HG02870 (cell line): ENCODE data around the gene SPIB.
A peak's percentile ranks its signal among the peaks of the same experiment; 100 is the strongest.
"Not testable (repeated sequence)": the region's sequence is repeated elsewhere in the genome, so short reads cannot be mapped to it uniquely, and the experiment has no call there.

Experiments used
- ATAC-seq: cut with Tn5 transposase; IDR thresholded peaks from one replicate; pipeline ENCODE4 v1.9.1; 2021; ENCODE audit warnings: mild to moderate bottlenecking, moderate library complexity; ENCODE audit not compliant: unreplicated experiment

The SPIB gene

DNA sequence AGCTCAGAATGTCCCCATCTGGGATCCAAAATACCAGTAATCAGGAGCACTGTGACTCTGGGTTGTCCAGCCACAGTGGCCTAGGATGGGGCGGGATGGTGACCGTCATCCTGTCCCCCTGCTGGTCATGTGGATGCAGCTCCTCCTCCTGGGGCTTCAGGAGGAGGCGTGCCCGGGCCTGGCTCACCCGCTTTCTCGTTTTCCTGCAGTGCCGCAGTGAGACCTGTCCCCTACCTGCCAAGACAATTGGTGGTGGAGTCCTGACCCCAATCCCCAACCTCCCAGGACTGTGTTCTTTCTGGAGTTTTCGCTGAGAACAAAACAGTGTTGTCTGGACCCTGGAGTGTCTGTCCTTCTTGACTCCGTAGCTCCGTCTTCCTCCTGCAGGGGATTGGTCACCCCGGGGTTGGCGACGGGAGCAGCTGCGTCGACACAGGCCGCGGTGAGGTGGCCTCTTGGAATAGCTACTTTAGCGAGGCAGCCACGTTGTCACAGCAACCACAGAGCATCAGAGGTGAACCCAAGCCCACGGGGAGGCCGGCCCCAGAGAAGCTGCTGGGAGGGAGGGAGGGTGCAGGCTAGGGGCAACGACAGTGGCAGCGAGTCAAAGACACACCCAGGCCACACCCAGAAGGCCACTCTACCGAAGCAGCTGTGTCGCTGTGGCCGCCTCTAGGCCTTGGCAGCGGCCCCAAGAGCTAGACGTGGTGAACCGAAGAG is 47.4 kb downstream of the SPIB start:
- ATAC-seq, result no peak

DNA sequence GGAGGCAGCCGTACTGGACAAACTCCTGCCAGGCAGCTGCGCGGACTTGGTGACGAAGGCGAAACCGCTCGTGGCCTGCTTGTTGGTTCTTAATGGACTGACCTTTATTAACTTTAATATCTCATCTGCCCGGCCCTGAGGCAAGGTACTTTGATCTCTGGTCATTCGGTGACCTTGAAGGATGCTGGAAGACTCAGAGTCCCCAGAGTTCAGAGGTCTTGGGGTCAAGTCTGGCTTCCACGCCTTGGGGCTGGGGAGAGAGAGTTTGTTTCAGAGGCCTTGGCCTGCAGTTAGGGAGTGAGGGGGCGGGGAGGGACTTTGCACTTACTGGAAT is 47.9 kb downstream of the SPIB start:
- no peak for ATAC-seq

GRCh38 chr19:50467566-50467965 is 48.8 kb downstream of the SPIB start:
- no peak for ATAC-seq

DNA sequence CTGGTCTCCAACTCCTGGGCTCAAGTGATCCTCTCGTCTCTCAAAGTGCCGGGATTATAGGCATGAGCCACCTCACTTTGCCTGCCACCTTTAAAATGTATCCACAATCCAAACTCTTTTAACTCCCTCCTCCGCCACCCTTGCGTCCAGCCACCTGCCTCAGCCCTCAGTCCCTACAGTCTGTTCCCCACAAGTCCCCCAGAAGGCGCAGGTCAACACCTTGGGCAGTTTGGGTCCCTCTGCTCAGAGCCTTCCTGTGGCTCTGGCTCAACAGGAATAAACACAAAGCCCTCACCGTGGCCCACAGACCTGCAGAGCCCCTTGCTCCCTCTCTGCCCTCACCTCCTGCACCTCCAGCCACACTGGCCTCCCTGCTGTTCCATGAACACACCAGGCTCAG is 50.1 kb downstream of the SPIB start:
- no peak for ATAC-seq

DNA sequence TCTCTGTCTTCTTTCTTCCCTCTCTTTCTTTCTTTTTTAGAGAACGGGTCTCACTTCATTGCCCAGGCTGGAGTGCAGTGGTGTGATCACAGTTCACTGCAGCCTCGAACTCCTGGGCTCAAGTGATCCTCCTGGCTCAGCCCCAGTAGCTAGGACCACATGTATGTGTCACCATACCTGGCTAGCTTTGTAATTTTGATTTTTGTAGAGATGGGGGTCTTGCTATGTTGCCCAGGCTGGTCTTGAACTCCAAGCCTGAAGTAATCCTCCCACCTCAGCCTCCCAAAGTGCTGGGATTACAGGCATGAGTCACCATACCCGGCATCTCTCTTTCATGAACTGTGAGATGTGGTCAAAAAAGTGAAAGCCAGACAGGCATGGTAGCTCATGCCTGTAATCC is 54.6 kb downstream of the SPIB start:
- not testable (repeated sequence) for ATAC-seq

DNA sequence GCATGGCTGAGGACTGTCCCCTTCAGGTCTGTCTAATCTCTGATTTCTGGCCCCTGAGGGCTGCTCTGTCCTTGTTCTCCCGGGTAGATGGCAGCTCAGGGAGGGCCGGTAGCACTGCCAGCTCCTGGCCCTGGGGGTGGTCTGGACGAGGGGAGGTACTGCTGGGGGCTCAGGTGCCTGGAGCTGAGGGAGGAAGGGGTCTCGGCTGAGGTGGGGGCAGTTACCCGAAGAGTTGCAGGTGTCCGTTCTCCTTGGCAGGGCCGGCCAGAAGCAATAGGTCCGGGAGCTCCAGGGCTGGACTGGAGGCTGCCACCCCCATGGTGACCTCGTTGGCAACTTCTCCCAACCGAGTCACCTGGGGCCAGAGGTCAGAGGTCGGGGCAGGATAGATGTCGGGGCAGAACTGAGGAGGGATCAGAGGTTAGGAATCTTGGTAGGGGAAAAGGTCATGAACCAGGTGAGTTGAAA is 56.4 kb downstream of the SPIB start:
- no peak for ATAC-seq

- no peak for ATAC-seq
Measured at GRCh38 chr19:50475736-50476223, 57.0 kb downstream of the SPIB start.

DNA sequence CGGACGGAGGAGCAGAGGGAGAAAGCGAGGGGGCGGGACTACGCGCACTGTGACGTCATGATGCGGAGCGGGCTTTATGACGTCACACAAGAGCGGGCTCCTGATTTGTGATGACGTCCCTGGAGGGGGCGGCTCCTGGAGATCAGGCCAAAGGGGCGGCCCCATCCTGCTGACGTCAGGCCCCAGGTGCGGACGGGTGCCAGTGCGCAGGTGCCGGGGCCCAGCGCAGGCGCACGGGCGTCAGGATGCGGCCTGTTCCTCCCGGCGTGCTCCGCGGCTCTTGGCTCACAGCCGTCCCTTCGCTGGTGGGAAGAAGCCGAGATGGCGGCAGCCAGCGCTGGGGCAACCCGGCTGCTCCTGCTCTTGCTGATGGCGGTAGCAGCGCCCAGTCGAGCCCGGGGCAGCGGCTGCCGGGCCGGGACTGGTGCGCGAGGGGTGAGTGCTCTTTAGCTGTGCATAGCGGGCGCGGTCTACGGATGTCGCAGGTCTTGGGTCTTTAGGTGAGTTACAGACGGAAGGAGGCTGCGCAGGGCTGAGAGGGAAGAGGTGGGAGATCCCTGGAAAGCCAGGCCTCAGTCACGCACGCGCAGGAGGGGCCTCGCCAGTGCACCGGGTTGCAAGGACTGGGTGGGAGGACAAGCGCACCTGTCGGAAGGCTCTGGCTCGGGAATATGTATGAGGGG is 57.6 kb downstream of the SPIB start, which contains the start of the genes EMC10 and GARIN5A:
EMC10 (plus strand) TSS at position 284 of the 683 bp plus-strand sequence; CDS start at position 322, 38 bp downstream.
GARIN5A (minus strand) TSS at position 625 of the 683 bp plus-strand sequence; CDS start at position 165, 460 bp downstream.
- ATAC-seq, result peak; percentile 82

DNA sequence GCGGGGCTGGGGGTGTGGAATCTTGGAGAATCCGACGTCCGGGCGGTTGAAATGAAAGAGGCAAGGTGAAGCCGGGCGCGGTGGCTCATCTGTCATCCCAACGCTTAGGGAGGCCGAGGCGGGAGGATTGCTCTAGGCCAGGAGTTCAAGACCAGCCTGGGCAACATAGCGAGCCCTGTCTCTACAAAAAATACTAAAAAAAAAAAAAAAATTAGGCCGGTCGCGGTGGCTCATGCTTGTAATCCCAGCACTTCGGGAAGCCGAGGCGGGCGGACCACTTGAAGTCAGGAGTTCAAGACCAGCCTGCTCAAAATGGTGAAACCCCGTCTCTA is 58.1 kb downstream of the SPIB start:
- ATAC-seq, result no peak

DNA sequence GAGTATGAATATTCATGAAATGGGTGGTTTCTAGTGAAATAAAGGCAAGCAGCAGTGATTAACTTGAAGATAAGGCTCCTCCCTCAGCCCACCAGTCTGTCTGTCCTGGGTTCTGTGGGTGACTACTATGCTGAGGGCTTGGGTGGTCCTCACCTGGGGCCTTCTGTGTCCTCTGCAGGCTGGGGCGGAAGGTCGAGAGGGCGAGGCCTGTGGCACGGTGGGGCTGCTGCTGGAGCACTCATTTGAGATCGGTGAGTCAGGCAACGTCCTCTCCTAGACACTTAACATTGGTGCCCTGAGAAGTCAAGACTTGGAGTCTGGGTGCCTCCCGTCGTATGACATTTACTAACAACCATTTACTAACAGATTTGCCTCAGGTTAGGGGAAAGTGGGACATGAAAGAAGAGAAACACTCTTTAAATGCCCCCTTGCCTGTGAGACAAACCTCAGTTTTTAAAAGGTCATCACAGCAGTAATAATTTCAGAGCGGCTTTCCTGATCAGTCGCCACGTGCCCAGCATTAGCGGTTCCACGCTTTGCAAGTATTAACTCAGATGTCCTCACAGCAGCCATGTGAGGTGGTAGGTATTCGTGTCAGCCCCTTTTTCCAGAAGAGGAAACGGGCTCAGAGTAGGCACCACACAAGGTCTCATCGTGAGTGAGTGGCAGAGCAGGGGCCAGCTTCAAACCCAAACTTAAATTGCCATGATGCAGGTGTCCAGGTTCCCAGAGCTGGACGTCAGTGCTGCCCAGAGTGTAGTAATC is 59.2 kb downstream of the SPIB start:
- ATAC-seq, result no peak

DNA sequence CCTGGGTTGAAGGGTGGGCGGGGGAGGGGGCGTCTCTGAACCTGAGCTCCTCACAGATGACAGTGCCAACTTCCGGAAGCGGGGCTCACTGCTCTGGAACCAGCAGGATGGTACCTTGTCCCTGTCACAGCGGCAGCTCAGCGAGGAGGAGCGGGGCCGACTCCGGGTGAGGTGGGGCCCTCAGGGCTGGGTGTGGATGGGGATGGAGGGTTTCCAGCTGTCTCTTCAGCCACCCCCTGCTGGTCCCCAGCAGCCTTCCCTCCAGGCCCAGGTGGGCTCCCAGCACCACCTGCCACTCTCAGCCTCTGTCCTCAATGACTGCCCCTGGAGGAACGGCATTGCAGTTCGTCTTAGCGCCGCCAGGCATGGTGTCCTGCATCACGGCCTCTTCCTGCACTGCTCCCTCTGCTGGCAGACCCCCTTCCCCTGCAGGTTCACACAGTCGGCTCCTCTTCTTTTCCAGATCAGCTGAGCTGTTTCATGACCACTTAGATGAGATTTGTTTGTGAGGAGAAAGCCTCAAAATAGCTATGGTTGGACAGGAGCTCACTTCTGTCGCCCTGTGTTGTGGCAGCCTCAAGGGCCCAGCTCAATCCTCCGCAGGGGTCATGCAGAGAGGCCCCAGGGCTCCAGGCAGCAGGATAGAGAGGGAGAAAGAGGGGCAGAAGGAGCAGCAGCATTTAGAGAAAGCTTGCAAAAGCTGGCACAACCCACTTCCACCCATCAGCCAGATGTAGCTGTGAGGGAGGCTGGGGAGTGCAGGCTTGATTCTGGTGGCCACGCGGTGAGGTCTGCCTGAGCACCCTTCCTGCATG is 60.4 kb downstream of the SPIB start:
- no peak for ATAC-seq

GRCh38 chr19:50479761-50480251 is 61.1 kb downstream of the SPIB start:
- no peak for ATAC-seq

- ATAC-seq, result no peak
Measured at GRCh38 chr19:50480281-50481111, 61.8 kb downstream of the SPIB start.
